ENCODE results near the gene TYROBP. TPM values are rescaled to one million over a fixed set of nuclear protein-coding genes. Genes with fewer than 3 reads are reported as not detected.
"Not testable (repeated sequence)": the region's sequence is repeated elsewhere in the genome, so short reads cannot be mapped to it uniquely, and the experiment has no call there.

TYROBP gene
- total RNA-seq, 1 donor, result not detected

- DNase-seq (ENCODE audit: low read depth), result no peak
- TF ChIP-seq CTCF (IDR thresholded peaks at IDR 0.05; ENCODE audit: insufficient read depth, low read length), result no peak
These were observed 13.8 kb downstream of the TYROBP start for GRCh38 chr19:35894342-35894741.

GRCh38 chr19:35891819-35892218 is 16.3 kb downstream of the TYROBP start:
- not testable (repeated sequence) for DNase-seq (ENCODE audit: low read depth); H3K4me3 ChIP-seq (ENCODE audit: low read depth, low read length)

More at GRCh38 chr19:35894342-35894741, 13.8 kb downstream of the TYROBP start:
- H3K4me3 ChIP-seq (ENCODE audit: low read depth, low read length), result no peak overlapping the region

GRCh38 chr19:35890113-35890650 is 17.9 kb downstream of the TYROBP start:
- no peak for TF ChIP-seq CTCF (IDR thresholded peaks at IDR 0.05; ENCODE audit: insufficient read depth, low read length)
- H3K4me3 ChIP-seq (ENCODE audit: low read depth, low read length), result no peak overlapping the region
- no peak for DNase-seq (ENCODE audit: low read depth)

- no peak overlapping the region for H3K4me3 ChIP-seq (ENCODE audit: low read depth, low read length)
- DNase-seq (ENCODE audit: low read depth), result no peak
- no peak for TF ChIP-seq CTCF (IDR thresholded peaks at IDR 0.05; ENCODE audit: insufficient read depth, low read length)
These were observed 18.6 kb downstream of the TYROBP start for GRCh38 chr19:35889370-35890112.

- TF ChIP-seq CTCF (IDR thresholded peaks at IDR 0.05; ENCODE audit: insufficient read depth, low read length), result no peak
- no peak for DNase-seq (ENCODE audit: low read depth)
- H3K4me3 ChIP-seq (ENCODE audit: low read depth, low read length), result no peak overlapping the region
These were observed 19.7 kb downstream of the TYROBP start for GRCh38 chr19:35888398-35888797.

GRCh38 chr19:35887197-35887596 is 20.9 kb downstream of the TYROBP start:
- no peak overlapping the region for H3K4me3 ChIP-seq (ENCODE audit: low read depth, low read length)
- no peak for TF ChIP-seq CTCF (IDR thresholded peaks at IDR 0.05; ENCODE audit: insufficient read depth, low read length)
- no peak for DNase-seq (ENCODE audit: low read depth)

GRCh38 chr19:35885904-35886303 is 22.2 kb downstream of the TYROBP start:
- TF ChIP-seq CTCF (IDR thresholded peaks at IDR 0.05; ENCODE audit: insufficient read depth, low read length), result no peak
- H3K4me3 ChIP-seq (ENCODE audit: low read depth, low read length), result no peak overlapping the region
- no peak for DNase-seq (ENCODE audit: low read depth)
